HG03354 (cell line): ENCODE data around the gene PAK1.
A peak's percentile ranks its signal among the peaks of the same experiment; 100 is the strongest.

Experiments used
- ATAC-seq: cut with Tn5 transposase; IDR thresholded peaks from one replicate; pipeline ENCODE4 v1.9.1; 2021; ENCODE audit warnings: mild to moderate bottlenecking; ENCODE audit not compliant: unreplicated experiment, poor library complexity, severe bottlenecking

PAK1 gene

DNA sequence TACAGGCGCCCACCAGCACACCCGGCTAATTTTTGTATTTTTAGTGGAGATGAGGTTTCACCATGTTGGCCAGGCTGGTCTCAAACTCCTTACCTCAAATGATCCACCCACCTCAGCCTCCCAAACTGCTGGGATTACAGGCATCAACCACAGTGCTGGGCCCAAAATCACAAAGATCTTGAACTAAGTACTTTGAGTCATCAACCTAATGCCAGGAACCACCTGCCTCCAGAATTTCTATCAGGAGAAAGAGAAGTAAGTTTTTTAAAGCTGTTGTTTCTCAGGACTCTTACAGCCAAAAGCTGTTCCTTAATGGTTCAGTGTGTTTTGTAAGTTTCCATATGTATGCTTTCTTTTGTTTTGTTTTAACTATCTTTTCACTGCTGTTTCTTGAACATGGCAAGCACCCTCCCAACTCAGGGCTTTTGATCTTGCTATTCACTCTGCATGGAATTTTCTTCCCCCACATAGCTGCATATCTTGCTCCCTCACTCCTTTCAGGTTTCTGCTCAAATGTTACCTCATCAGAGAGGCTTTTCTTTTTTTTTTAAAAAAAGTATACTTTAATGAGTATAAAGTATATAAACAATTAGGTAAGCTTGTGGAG lies 6.0 kb upstream of the PAK1 start:
- no peak for ATAC-seq

DNA sequence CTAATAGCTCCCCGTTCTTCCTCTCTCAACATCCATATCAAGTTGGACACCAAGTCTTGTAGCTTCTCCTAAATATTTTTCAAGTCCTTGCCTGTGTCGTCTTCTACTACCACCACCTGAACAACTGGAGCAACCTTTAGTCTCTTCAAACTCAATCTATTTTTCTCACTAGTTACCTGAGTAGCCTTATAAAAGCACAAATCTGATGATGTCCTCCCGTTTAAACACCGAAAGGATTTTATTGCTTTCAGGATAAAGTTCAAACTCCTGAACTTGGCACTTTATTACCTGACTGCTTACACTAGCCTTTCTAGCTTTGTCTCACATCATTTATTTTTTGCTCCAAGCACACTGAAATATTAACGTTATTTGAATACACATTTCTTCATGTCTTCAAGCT lies 1.3 kb upstream of the PAK1 start:
- no peak for ATAC-seq

DNA sequence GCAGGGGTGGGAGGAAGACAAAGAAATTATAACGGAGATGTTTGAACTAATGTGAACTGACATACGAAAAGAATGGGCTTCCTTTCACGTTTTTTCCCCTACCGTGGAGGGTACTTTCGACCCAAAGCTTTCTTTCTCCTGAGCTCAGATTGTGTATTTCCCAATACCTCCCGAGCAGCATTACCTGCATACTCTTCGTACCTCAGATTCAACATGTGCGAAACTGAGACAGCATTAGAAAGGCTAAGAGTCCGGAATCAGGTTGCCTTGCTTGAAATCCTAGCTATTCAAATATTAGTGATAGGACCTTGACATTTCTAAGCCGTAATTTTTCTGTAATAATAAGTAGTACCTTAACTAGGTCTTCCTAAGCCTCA lies 778 bp upstream of the PAK1 start:
- ATAC-seq: no peak

DNA sequence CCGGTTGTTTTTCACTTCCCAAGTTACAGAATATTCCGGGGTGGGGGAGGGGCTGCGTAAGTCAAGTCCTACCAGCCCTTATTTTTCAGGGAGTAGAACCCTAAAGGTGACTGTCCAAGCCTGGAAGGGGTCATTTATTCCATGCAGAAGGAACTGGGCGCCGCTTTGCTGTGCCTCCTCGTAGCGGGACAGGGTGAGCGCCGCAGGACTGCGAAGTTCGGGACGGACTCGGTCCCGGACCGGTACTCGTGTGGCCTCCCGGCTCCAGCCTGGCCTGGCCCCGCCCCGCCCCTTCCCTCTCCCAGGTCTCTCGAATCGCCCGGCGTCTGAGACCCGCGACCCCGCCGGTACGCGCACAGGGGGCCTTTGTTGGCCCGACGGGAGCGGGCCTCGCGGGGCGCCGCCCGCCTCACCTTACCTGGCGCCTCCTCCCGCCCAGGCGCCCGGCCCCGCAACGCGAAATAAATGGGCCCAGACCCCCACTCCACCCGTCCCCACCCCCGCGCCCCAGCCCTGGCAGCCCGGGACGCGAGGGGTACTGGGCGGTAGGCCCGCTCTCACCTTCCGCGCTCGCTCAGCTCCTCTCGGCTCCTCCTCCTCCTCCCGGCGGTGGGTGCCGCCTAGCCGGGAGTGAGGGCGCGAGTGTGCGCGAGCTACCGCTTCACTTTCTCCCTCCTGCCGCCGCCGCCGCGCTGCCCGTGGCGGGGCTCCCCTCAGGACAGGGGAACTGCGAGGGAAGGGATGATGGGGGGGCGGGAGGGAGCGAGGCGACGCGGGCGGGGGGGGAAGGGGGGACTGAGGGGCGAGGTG lies 698 bp downstream of the PAK1 start:
- peak; percentile 47 for ATAC-seq

GRCh38 chr11:77471558-77472193 lies 2.2 kb downstream of the PAK1 start:
- no peak for ATAC-seq

- ATAC-seq: no peak
Measured at GRCh38 chr11:77470971-77471370, 2.9 kb downstream of the PAK1 start.

- no peak for ATAC-seq
Measured at GRCh38 chr11:77470504-77470903, 3.4 kb downstream of the PAK1 start.

GRCh38 chr11:77468527-77468926 lies 5.4 kb downstream of the PAK1 start:
- ATAC-seq: no peak

DNA sequence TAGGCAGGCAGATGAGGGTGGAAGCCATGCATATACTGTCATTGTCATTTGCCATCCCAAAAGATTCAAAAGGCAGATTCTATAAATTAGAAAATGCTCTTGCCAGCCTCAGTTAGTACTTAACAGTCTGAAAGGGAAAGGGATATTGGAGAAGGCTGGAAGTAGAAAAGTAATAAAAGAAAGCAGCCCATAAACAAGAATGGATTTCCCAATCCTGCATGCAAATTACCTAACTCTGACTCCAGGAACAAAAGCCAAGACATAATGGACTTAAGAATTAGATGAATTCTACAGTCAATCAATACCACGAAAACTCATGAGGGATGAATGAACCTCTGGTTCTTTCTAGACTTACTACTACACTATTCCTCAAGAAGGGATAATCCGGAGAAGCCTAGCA lies 5.9 kb downstream of the PAK1 start:
- ATAC-seq: no peak

GRCh38 chr11:77467233-77467632 lies 6.7 kb downstream of the PAK1 start:
- no peak for ATAC-seq

- ATAC-seq: peak; percentile 54
Measured at GRCh38 chr11:77457340-77457739, 16.6 kb downstream of the PAK1 start.

DNA sequence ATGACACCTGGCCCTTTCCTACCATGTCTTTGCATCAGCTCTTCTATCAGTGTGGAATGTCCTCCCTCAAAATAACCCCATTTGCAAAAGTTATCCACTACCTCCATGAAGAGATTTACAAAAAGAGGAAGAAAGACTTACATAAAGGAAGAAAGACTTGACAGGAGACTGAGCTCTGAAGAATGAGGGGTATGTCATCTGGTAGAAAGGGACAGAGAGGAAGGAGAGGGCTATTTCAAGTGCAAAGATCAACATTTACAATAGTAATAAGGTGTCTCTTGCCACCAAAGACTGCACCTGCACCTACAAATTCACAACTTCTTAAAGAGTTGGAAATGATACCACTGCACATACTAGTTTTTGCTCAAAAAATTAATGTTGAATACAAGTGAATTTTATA lies 18.2 kb downstream of the PAK1 start:
- ATAC-seq: no peak

DNA sequence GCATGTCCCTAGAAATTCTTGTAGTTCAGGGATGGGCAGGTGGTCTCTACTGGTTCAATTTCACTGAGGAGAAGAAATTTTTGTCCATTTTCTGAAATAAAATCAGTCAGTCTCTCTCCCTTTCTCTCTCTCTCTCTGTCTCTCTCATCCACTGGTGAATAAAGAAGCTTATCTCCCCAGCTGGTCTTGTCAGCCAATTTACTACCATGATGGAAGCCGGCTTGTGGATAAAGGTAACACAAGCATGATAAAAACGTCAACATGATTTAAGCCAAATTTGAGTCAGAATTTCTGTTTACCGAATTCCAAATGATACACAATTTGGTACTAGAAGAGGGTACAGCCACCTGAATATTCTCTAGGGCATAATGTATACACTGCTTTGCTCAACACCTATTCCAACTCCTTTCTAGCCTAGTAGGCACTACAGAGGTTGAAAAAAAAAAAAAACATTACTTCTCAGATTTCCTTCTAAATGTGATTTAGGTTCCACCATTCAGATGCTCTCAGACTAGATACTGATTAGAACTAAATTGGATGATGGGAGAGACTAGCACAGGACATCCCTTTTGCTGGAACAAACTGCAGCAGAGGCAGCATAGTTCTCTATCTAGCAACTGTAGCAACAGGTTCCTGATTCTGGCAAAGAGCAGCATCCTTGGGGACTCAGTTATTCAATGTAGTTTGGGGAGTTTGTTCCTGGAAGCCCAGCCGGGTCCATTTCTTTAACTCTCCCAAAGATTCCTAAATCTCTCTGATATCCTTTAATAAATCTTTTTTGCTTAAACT lies 18.8 kb downstream of the PAK1 start:
- no peak for ATAC-seq

- no peak for ATAC-seq
Measured at GRCh38 chr11:77450227-77450626, 23.7 kb downstream of the PAK1 start.

GRCh38 chr11:77449784-77450183 lies 24.1 kb downstream of the PAK1 start:
- ATAC-seq: no peak

DNA sequence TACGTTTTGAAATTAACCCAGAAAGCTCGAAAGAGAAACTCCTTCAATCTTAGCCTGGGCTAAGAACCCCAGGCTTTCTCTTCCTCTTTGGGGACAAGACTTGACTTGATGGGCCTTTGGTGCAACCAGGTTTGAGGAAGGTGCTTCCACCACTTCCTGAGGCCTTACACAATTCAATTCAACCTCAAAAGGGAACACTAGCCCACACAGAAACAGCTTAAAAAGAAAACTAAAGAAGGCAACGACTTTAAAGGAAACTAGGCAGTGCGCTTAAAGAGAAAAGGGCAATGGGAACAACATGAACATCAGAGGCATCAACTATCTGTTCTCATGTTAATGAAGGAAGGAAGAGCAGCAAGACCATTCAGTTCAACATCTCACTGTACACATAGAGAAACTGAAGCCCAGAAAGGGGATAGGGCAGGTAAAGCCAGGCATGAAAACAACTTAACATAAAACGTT lies 24.8 kb downstream of the PAK1 start:
- ATAC-seq: peak; percentile 44

DNA sequence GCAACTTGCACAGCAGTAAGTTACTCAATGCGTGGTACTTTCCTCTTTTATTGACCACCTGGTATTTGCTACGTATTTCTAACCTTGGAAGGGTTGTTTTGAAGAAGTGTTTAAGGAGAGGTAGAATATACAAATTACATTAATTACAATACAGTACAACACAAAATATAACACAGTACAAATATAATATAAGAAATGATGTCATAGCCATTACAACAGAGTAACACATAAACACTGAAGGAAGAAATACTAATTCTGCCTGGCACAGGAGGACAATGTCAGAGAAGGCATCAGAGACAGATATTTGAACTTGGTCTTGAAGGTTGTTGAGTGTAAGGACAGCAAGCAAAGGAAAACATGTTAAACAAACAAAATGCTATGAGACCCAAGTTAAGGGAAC lies 25.6 kb downstream of the PAK1 start:
- ATAC-seq: no peak

GRCh38 chr11:77446911-77447629 lies 26.8 kb downstream of the PAK1 start:
- ATAC-seq: no peak

DNA sequence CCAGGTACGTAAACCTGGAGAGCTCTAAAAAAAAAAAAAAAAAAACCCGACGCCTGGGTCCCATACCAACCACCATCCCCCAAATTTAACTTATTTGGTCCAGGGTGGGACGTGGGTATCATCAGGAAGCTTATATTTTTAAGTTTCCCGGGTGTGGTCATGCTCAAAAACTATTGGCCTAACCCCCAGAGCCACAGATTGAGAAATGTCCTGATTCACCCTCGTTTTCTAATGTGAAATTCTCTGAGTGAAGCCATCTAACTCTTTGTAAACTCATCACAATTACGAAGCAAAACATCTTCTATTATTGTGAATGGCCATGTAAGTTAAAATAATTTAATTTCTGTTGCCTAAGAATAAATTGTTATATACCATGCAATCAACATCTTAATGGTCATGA lies 29.6 kb downstream of the PAK1 start:
- no peak for ATAC-seq
